ENCODE data around the gene TRIM33. TPM values are rescaled to one million over a fixed set of nuclear protein-coding genes. Genes with fewer than 3 reads are reported as not detected.

Gene TRIM33
- total RNA-seq, 1 donor from 2014 or later, result 31.8 TPM

DNA sequence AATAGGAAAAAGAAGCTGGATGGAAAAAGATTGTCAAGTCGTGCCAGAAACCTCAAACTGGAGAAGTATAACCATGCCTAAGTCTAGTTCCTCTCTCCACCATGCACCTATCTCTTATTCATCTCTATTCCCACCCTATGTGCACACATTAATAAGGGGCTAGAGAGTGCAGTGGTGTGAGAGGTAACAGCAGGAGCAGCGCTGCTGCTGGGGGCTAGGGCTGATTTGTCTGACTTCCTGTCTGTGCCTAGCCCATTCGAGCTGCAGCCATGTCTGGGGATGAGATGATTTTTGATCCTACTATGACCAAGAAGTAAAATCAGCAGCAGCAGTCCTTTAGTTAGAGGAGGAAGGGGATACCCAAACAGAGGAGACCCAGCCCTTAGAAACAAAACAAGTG, 43.0 kb downstream of the TRIM33 start:
- peaks cover 16% of the 10 kb centered on the region for H3K4me1 Mint-ChIP-seq (ENCODE audit: low read depth, unreplicated experiment)
- H3K4me2 ChIP-seq (ENCODE audit: low read length), result no peak overlapping the region
- H3K9me3 Mint-ChIP-seq (ENCODE audit: unreplicated experiment), result no peaks in the 10 kb centered on the region
- TF ChIP-seq EZH2 (IDR thresholded peaks at IDR 0.05; ENCODE audit: insufficient read depth, low read length), result no peak
- TF ChIP-seq, protein P1, sequence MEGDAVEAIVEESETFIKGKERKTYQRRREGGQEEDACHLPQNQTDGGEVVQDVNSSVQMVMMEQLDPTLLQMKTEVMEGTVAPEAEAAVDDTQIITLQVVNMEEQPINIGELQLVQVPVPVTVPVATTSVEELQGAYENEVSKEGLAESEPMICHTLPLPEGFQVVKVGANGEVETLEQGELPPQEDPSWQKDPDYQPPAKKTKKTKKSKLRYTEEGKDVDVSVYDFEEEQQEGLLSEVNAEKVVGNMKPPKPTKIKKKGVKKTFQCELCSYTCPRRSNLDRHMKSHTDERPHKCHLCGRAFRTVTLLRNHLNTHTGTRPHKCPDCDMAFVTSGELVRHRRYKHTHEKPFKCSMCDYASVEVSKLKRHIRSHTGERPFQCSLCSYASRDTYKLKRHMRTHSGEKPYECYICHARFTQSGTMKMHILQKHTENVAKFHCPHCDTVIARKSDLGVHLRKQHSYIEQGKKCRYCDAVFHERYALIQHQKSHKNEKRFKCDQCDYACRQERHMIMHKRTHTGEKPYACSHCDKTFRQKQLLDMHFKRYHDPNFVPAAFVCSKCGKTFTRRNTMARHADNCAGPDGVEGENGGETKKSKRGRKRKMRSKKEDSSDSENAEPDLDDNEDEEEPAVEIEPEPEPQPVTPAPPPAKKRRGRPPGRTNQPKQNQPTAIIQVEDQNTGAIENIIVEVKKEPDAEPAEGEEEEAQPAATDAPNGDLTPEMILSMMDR (IDR thresholded peaks at IDR 0.05; ENCODE audit: insufficient read depth, low read depth, low read length), result no peak
- peak overlapping the region; percentile 12 for H3K27ac Mint-ChIP-seq (ENCODE audit: unreplicated experiment)
- no peaks in the 10 kb centered on the region for H3K27me3 Mint-ChIP-seq (ENCODE audit: low read depth, unreplicated experiment)
- no peaks in the 10 kb centered on the region for H3K27me3 ChIP-seq (ENCODE audit: insufficient read depth, low read length)
- H3K9ac ChIP-seq (ENCODE audit: low read length), result no peak overlapping the region
- no peak for FAIRE-seq
- H3K4me1 ChIP-seq (ENCODE audit: insufficient read depth, low read length), result peaks cover 8% of the 10 kb centered on the region
- DNase-seq (ENCODE audit: low read depth), result no peak
- no peak overlapping the region for H3K4me3 Mint-ChIP-seq (ENCODE audit: unreplicated experiment)
- peaks cover 90% of the 10 kb centered on the region for H3K79me2 ChIP-seq (ENCODE audit: insufficient read depth, low read length)
- H2AFZ ChIP-seq (ENCODE audit: low read depth, low read length), result no peak overlapping the region
- H3K36me3 ChIP-seq (ENCODE audit: insufficient read depth, low read length), result no peaks in the 10 kb centered on the region
- peaks cover 81% of the 10 kb centered on the region for H4K20me1 ChIP-seq (ENCODE audit: insufficient read depth, low read length)
- H3K9me3 ChIP-seq (ENCODE audit: insufficient read depth, low read depth, low read length), result no peaks in the 10 kb centered on the region
- H3K36me3 Mint-ChIP-seq (ENCODE audit: low read depth, unreplicated experiment), result peaks cover 7% of the 10 kb centered on the region
- no peak overlapping the region for H3K4me3 ChIP-seq (ENCODE audit: insufficient read depth, low read depth, low read length)
- no peak overlapping the region for H3K27ac ChIP-seq (ENCODE audit: low read depth, low read length)

- H4K20me1 ChIP-seq (ENCODE audit: insufficient read depth, low read length), result peaks cover 80% of the 10 kb centered on the region
- no peak overlapping the region for H3K9ac ChIP-seq (ENCODE audit: low read length)
- no peak for FAIRE-seq
- H3K4me3 ChIP-seq (ENCODE audit: insufficient read depth, low read depth, low read length), result no peak overlapping the region
- H3K9me3 Mint-ChIP-seq (ENCODE audit: unreplicated experiment), result no peaks in the 10 kb centered on the region
- no peak for TF ChIP-seq EZH2 (IDR thresholded peaks at IDR 0.05; ENCODE audit: insufficient read depth, low read length)
- TF ChIP-seq, protein P1 (IDR thresholded peaks at IDR 0.05; ENCODE audit: insufficient read depth, low read depth, low read length), result no peak
- no peak overlapping the region for H3K27ac Mint-ChIP-seq (ENCODE audit: unreplicated experiment)
- no peak overlapping the region for H3K4me2 ChIP-seq (ENCODE audit: low read length)
- H3K27me3 Mint-ChIP-seq (ENCODE audit: low read depth, unreplicated experiment), result no peaks in the 10 kb centered on the region
- H3K4me1 Mint-ChIP-seq (ENCODE audit: low read depth, unreplicated experiment), result peaks cover 16% of the 10 kb centered on the region
- peaks cover 86% of the 10 kb centered on the region for H3K79me2 ChIP-seq (ENCODE audit: insufficient read depth, low read length)
- H3K36me3 ChIP-seq (ENCODE audit: insufficient read depth, low read length), result no peaks in the 10 kb centered on the region
- no peak for DNase-seq (ENCODE audit: low read depth)
- no peaks in the 10 kb centered on the region for H3K9me3 ChIP-seq (ENCODE audit: insufficient read depth, low read depth, low read length)
- no peaks in the 10 kb centered on the region for H3K27me3 ChIP-seq (ENCODE audit: insufficient read depth, low read length)
- H3K27ac ChIP-seq (ENCODE audit: low read depth, low read length), result no peak overlapping the region
- H3K4me1 ChIP-seq (ENCODE audit: insufficient read depth, low read length), result peaks cover 8% of the 10 kb centered on the region
- H2AFZ ChIP-seq (ENCODE audit: low read depth, low read length), result no peak overlapping the region
- no peak overlapping the region for H3K4me3 Mint-ChIP-seq (ENCODE audit: unreplicated experiment)
- H3K36me3 Mint-ChIP-seq (ENCODE audit: low read depth, unreplicated experiment), result peaks cover 7% of the 10 kb centered on the region
Measured at GRCh38 chr1:114467491-114467890, 43.5 kb downstream of the TRIM33 start.

- TF ChIP-seq, protein P1 (IDR thresholded peaks at IDR 0.05; ENCODE audit: insufficient read depth, low read depth, low read length), result no peak
- no peak for TF ChIP-seq EZH2 (IDR thresholded peaks at IDR 0.05; ENCODE audit: insufficient read depth, low read length)
- Mint-ChIP-seq H3K27me3 (ENCODE audit: low read depth, unreplicated experiment) (no peaks in the 10 kb centered on the region), H3K27ac (ENCODE audit: unreplicated experiment) (no peak overlapping the region), H3K4me1 (ENCODE audit: low read depth, unreplicated experiment) (peaks cover 16% of the 10 kb centered on the region), H3K36me3 (ENCODE audit: low read depth, unreplicated experiment) (peaks cover 7% of the 10 kb centered on the region), H3K4me3 (ENCODE audit: unreplicated experiment) (no peak overlapping the region), H3K9me3 (ENCODE audit: unreplicated experiment) (no peaks in the 10 kb centered on the region)
- Histone ChIP-seq H3K9ac (ENCODE audit: low read length) (no peak overlapping the region), H2AFZ (ENCODE audit: low read depth, low read length) (no peak overlapping the region), H3K4me3 (ENCODE audit: insufficient read depth, low read depth, low read length) (no peak overlapping the region), H3K79me2 (ENCODE audit: insufficient read depth, low read length) (peaks cover 77% of the 10 kb centered on the region), H3K36me3 (ENCODE audit: insufficient read depth, low read length) (no peaks in the 10 kb centered on the region), H3K4me2 (ENCODE audit: low read length) (no peak overlapping the region), H4K20me1 (ENCODE audit: insufficient read depth, low read length) (peaks cover 71% of the 10 kb centered on the region), H3K4me1 (ENCODE audit: insufficient read depth, low read length) (peaks cover 8% of the 10 kb centered on the region), H3K27me3 (ENCODE audit: insufficient read depth, low read length) (no peaks in the 10 kb centered on the region), H3K27ac (ENCODE audit: low read depth, low read length) (no peak overlapping the region), H3K9me3 (ENCODE audit: insufficient read depth, low read depth, low read length) (no peaks in the 10 kb centered on the region)
- no peak for FAIRE-seq
- DNase-seq (ENCODE audit: low read depth), result no peak
Measured at GRCh38 chr1:114466334-114467014, 44.5 kb downstream of the TRIM33 start.
